ENCODE measurements around the gene BMP2K. TPM values are rescaled to one million over a fixed set of nuclear protein-coding genes. Genes with fewer than 3 reads are reported as not detected.

BMP2K gene
- total and polyA plus RNA-seq, 2 experiments from 2014 or later = 27.3 to 96.5 TPM

DNA sequence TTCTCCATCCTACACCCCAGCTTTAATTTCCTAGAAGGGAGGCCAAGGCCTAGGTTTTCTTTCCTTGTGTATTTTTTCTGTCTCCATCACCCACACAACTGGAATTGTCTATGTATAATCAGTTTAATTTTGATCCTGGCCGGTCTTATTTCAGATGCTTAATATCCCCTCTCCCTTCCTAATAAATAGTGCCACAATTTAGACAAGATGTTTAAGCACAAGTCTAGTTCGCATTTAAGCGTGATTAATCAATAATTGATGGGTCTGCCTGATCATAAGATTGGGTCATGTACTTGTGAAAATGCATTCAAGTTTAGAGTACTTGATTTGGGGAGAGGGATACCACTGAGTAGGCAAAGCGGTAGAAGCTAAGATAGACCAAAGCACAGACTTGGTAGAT, 2.4 kb downstream of the BMP2K start:
- Histone ChIP-seq H3K27me3 (no peaks in the 10 kb centered on the region), H3K4me3 (peak overlapping the region; percentile 65), H3K27ac (peak overlapping the region; percentile 42), H3K79me2 (peaks cover 69% of the 10 kb centered on the region), H3K9me3 (ENCODE audit: low read depth) (no peaks in the 10 kb centered on the region), H3K4me2 (peak overlapping the region; percentile 83), H2AFZ (no peak overlapping the region), H3K9me2 (replicated peaks; ENCODE audit: insufficient read depth) (no peaks in the 10 kb centered on the region), H3K36me3 (replicated peaks; ENCODE audit: insufficient read depth, low read depth) (no peaks in the 10 kb centered on the region), H4K20me1 (ENCODE audit: insufficient read depth, poor library complexity, severe bottlenecking) (peaks cover 14% of the 10 kb centered on the region), H3K4me1 (ENCODE audit: insufficient read depth) (peaks cover 25% of the 10 kb centered on the region)
- WGBS (ENCODE audit: low lambda C conversion rate, missing lambda C conversion rate) = 90% methylated on average over 4 of the region's 4 CpGs
- TF ChIP-seq, protein P1, sequence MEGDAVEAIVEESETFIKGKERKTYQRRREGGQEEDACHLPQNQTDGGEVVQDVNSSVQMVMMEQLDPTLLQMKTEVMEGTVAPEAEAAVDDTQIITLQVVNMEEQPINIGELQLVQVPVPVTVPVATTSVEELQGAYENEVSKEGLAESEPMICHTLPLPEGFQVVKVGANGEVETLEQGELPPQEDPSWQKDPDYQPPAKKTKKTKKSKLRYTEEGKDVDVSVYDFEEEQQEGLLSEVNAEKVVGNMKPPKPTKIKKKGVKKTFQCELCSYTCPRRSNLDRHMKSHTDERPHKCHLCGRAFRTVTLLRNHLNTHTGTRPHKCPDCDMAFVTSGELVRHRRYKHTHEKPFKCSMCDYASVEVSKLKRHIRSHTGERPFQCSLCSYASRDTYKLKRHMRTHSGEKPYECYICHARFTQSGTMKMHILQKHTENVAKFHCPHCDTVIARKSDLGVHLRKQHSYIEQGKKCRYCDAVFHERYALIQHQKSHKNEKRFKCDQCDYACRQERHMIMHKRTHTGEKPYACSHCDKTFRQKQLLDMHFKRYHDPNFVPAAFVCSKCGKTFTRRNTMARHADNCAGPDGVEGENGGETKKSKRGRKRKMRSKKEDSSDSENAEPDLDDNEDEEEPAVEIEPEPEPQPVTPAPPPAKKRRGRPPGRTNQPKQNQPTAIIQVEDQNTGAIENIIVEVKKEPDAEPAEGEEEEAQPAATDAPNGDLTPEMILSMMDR (IDR thresholded peaks at IDR 0.05; ENCODE audit: poor library complexity) = no peak
- TF ChIP-seq EZH2 (IDR thresholded peaks at IDR 0.05; ENCODE audit: borderline replicate concordance) (no peak), EZH2phosphoT487 (IDR thresholded peaks at IDR 0.05; ENCODE audit: low read depth, severe bottlenecking, unreplicated experiment) (no peak)
- DNase-seq (ENCODE audit: low spot score) = no peak

DNA sequence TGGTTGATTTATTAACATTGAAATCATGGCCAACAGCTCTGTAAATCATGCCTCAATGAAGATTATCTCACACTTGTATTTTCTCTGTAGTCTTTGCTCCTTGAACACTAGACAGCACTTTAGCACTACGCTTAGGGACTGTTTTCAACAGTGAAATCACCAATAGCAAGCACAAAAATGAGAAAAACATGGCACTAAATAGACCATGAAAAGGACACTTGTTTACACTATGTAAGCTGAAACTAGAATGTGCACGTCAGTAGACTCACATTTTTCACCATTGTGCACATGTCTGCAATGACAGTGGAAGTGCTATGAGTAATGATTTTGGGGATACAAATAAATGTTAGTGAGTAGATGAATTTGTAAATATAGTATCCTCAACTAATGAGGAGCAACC, 3.1 kb downstream of the BMP2K start:
- no peaks in the 10 kb centered on the region for H3K9me3 ChIP-seq (ENCODE audit: low read depth)
- 66% methylated on average over 2 of the region's 2 CpGs for WGBS (ENCODE audit: low lambda C conversion rate, missing lambda C conversion rate)
- no peaks in the 10 kb centered on the region for H3K9me2 ChIP-seq (replicated peaks; ENCODE audit: insufficient read depth)
- H3K4me1 ChIP-seq (ENCODE audit: insufficient read depth) = peaks cover 25% of the 10 kb centered on the region
- no peak for DNase-seq (ENCODE audit: low spot score)
- no peak overlapping the region for H2AFZ ChIP-seq
- peak overlapping the region; percentile 42 for H3K27ac ChIP-seq
- H3K4me2 ChIP-seq = peak overlapping the region; percentile 83
- peaks cover 14% of the 10 kb centered on the region for H4K20me1 ChIP-seq (ENCODE audit: insufficient read depth, poor library complexity, severe bottlenecking)
- peak overlapping the region; percentile 65 for H3K4me3 ChIP-seq
- H3K36me3 ChIP-seq (replicated peaks; ENCODE audit: insufficient read depth, low read depth) = no peaks in the 10 kb centered on the region
- H3K27me3 ChIP-seq = no peaks in the 10 kb centered on the region
- no peak for TF ChIP-seq EZH2 (IDR thresholded peaks at IDR 0.05; ENCODE audit: borderline replicate concordance)
- TF ChIP-seq, protein P1 (IDR thresholded peaks at IDR 0.05; ENCODE audit: poor library complexity) = no peak
- TF ChIP-seq EZH2phosphoT487 (IDR thresholded peaks at IDR 0.05; ENCODE audit: low read depth, severe bottlenecking, unreplicated experiment) = no peak
- peaks cover 76% of the 10 kb centered on the region for H3K79me2 ChIP-seq

DNA sequence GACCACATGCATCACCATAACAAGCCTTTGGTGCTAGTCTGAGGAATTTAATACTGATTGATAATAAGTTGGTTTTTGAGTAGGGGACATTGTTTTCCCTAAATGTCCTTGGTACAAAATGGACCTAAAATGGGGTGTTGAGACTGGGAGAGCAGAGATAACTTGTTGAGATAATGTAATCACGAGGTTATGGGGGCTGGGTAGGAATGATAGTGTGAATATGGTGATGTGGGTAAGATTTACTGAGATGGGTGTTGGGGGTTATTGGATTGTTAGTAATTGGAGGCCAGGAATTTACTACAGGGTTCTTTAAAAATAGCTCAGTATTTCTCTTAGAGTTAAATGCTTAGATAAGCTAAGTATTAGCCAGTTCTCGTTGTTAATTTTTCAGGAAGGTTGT, 3.9 kb downstream of the BMP2K start:
- no peak for DNase-seq (ENCODE audit: low spot score)
- TF ChIP-seq, protein P1 (IDR thresholded peaks at IDR 0.05; ENCODE audit: poor library complexity) = no peak
- TF ChIP-seq EZH2phosphoT487 (IDR thresholded peaks at IDR 0.05; ENCODE audit: low read depth, severe bottlenecking, unreplicated experiment) (no peak), EZH2 (IDR thresholded peaks at IDR 0.05; ENCODE audit: borderline replicate concordance) (no peak)
- Histone ChIP-seq H3K27ac (no peak overlapping the region), H3K27me3 (no peaks in the 10 kb centered on the region), H4K20me1 (ENCODE audit: insufficient read depth, poor library complexity, severe bottlenecking) (peaks cover 15% of the 10 kb centered on the region), H3K9me3 (ENCODE audit: low read depth) (no peaks in the 10 kb centered on the region), H2AFZ (no peak overlapping the region), H3K36me3 (replicated peaks; ENCODE audit: insufficient read depth, low read depth) (no peaks in the 10 kb centered on the region), H3K9me2 (replicated peaks; ENCODE audit: insufficient read depth) (no peaks in the 10 kb centered on the region), H3K79me2 (peaks cover 84% of the 10 kb centered on the region), H3K4me3 (no peak overlapping the region), H3K4me1 (ENCODE audit: insufficient read depth) (peaks cover 25% of the 10 kb centered on the region), H3K4me2 (peak overlapping the region; percentile 83)
- WGBS (ENCODE audit: low lambda C conversion rate, missing lambda C conversion rate) = 52% methylated on average over 2 of the region's 2 CpGs

DNA sequence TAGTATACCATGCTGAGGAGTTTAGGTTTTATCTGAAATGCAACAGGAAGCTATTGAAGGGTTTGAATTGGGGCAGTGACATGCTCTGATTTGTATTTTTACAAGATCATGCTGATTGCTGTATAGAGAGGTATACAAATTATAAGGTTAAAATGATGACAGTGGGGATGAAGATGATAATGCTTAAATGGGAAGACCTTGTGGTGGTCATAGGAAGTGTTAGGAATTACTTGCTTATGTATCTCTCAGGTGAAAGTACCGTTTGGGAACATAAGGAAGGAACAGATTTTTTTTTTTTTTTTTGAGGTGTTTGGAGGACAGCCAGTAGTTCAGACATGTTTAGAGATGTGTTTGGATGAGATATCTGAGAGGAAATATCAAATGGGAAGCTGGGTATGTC, 5.0 kb downstream of the BMP2K start:
- H4K20me1 ChIP-seq (ENCODE audit: insufficient read depth, poor library complexity, severe bottlenecking) = peaks cover 23% of the 10 kb centered on the region
- H3K9me2 ChIP-seq (replicated peaks; ENCODE audit: insufficient read depth) = no peaks in the 10 kb centered on the region
- no peaks in the 10 kb centered on the region for H3K27me3 ChIP-seq
- H3K4me1 ChIP-seq (ENCODE audit: insufficient read depth) = peaks cover 25% of the 10 kb centered on the region
- H3K9me3 ChIP-seq (ENCODE audit: low read depth) = no peaks in the 10 kb centered on the region
- H3K36me3 ChIP-seq (replicated peaks; ENCODE audit: insufficient read depth, low read depth) = no peaks in the 10 kb centered on the region
- H3K79me2 ChIP-seq = peaks cover 95% of the 10 kb centered on the region
- no peak overlapping the region for H2AFZ ChIP-seq
- peak overlapping the region; percentile 83 for H3K4me2 ChIP-seq
- peak overlapping the region; percentile 65 for H3K27ac ChIP-seq
- H3K4me3 ChIP-seq = no peak overlapping the region
- no peak for DNase-seq (ENCODE audit: low spot score)
- WGBS (ENCODE audit: low lambda C conversion rate, missing lambda C conversion rate) = 89% methylated on average over 1 of the region's 1 CpG
- TF ChIP-seq EZH2phosphoT487 (IDR thresholded peaks at IDR 0.05; ENCODE audit: low read depth, severe bottlenecking, unreplicated experiment) (no peak), EZH2 (IDR thresholded peaks at IDR 0.05; ENCODE audit: borderline replicate concordance) (no peak)
- TF ChIP-seq, protein P1 (IDR thresholded peaks at IDR 0.05; ENCODE audit: poor library complexity) = no peak
